TTC549 (cell line): ENCODE measurements around the gene GNB3.

ENCODE experiments used
- FAIRE-seq: peaks from 2 replicates; lab custom pipeline; 2012; peaks lifted over from hg19 to GRCh38; lab: Jason Lieb, UNC

Gene GNB3

DNA sequence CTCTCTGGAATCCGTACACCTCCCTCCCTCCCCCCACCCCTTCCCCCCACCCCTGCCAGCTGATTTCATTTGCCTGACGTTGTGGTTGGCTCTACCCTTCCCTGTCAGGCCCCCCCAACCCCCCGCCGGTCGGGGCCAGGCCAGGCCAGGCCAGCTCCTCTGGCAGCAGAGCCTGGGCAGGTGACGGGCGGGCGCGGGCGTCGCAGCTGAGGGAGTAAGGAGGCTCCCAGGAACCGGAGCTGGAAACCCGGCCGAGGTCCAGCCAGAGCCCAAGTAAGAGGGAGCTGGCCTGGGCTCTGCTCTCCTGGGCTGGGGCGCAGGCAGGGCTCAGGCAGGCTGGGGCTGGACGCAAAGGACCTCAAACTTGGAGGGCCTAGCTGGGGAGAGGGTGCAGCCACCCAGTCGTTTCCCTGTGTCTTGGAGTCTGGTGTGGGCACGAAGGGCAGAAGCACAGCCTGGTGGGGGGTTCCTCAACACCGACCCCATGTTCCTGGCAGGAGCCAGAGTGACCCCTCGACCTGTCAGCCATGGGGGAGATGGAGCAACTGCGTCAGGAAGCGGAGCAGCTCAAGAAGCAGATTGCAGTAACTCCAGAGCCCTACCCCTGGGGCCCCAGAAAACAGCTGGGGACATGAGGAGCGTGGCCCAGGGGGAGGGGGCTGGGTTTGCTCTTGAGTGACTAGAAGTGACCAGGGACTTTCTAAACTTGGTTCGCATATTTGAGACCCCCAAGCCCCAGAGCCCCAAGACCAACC lies at the start of gene GNB3:
GNB3 (plus strand) TSS at position 165 of the 755 bp plus-strand sequence; CDS start at position 528, 363 bp downstream.
- FAIRE-seq: no peak

DNA sequence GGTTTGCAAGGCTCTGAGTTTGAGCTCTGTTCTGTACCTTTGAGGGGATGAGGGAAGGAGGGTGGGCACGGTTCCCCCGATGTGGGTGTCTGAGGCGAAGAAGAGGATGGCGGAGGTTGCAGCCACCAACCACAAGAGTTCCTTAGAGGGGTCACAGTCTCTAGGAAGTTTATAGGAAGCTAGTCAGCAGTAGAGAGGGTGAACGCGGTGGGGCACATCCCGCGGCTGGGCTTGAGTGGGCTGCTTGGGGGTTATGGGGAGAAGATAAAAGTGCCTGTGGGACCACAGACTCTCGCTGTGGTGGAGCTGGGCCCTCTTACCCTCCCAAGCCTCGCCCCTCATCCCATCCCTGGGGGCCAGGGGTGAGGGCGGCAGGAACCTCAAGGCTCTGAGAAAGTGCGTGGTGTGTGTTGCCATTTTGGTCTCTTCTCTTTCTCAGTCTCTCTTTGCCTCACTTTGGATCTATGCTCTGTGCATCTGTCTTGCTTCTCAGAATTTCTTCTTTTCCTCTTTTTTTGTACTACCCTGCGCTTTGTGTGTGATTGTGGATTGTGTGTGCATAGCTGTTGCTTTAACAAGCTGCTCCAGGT lies 48.7 kb upstream of the GNB3 start:
- FAIRE-seq: no peak

DNA sequence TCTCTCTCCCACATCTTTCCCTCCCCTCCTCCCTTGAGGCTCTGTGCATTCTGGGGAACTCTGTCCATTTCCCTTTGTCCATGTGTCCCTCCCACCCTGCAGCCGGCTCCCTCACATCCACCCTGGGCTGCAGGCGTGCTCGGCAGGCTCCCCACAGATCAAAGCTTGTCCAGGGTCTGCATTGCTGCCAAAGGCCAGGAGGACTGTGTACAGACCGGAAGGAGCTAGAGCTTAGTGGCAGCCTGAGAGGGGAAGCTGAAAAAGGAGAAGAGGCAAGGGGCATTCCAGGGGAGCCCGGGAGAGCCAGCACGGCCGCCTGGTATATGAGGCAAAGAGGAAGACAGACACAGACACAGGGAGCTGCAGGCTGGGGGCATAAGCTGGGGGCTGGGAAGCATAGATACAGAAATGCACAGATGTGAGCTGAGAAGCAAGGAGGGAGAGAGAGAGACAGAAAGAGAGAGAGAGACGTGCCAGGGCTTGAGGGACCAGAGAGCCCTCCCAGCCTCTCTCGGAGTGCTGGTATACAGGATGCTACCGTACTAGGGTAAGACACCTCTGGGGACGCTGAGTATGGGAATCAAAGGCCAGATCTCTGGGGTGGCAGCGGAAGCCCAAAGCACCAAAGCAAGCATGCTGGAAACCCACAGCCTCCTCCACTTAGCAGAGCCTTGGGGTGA lies 48.1 kb upstream of the GNB3 start:
- no peak for FAIRE-seq

DNA sequence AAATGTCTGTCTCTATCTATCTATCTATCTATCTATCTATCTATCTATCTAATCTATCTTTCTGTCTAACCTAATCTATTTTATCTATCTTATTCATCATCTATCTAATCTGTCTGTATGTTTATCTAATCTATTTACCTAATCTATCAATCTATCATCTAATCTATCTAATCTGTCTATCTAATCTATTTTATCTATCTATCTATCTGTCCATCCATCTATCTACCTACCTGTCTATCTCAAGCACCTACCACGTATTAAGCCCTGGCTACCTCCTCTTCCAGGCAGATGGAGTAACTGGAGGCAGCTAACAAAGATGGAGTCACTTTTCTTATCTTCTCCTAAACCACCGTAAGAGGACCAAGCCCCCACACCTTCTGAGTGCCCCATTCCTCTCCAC lies 45.6 kb upstream of the GNB3 start:
- FAIRE-seq: no peak

DNA sequence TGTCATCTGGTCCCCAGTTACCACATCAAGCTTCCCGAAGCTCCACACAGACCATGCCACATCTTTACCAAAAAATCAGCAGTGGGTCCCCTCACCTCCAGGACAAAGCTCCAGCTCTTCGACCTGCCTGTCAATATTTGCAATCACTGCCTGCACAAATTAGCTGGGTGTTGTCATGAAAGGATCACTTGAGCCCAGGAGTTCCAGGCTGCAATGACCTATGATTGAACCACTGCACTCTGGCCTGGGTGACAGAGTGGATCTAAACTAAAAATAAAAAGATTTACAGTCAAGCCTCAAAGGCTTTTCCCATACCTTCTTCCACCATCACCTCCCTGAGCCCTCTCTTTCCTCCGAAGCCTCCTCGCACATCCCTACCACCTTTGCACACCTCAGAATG lies 44.1 kb upstream of the GNB3 start:
- no peak for FAIRE-seq

DNA sequence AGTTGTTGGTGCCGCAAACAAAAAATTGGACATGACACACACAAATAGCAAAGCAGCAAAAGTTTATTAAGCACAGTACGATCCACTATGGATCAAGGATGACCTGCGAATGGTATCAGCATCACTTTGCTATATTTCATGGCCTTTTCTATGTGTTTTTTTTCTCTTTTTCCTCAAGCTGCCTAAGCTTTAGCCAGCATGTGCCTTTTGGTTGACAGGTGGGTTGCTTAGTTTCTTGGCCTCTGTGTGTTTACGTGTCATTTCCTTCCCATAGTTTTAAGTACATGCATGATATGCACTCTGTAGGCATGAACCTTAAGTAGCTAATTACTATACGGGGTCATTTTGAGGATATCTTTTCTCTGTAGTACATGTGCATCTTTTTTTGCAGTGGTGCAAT lies 41.6 kb upstream of the GNB3 start:
- no peak for FAIRE-seq

DNA sequence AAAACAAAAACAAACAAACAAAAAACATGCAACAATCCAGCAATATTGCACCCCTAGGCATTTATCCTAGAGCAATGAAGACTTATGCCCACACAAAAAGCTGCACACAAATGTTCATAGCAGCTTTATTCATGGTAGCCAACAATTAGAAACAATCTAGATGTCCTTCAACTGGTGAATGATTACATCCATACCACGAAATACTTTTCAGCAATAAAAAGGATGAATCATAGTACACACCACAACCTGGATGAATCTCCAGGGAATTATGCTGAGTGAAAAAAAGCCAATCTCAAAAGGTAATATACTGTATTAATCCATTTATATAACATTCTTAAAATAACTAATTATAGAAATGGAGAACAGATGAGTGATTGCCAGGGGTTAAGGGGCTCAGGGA lies 33.6 kb upstream of the GNB3 start:
- FAIRE-seq: no peak

DNA sequence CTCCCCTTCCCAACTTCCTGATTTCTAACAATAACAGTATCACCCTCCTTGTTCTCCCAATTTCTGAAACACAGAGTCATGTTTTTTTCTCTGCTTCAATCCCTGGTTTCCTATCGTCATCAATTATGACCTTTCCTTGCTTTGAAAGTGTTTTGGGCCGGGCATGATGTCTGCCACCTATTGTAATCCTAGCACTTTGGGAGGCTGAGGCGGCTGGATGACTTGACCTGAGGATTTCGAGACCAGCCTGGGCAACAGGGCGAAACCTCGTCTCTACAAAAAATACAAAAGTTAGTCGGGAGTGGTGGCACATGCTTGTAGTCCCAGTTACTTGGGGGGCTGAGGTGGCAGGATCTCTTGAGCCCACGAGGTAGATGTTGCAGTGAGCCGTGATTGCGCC lies 31.7 kb upstream of the GNB3 start:
- no peak for FAIRE-seq

DNA sequence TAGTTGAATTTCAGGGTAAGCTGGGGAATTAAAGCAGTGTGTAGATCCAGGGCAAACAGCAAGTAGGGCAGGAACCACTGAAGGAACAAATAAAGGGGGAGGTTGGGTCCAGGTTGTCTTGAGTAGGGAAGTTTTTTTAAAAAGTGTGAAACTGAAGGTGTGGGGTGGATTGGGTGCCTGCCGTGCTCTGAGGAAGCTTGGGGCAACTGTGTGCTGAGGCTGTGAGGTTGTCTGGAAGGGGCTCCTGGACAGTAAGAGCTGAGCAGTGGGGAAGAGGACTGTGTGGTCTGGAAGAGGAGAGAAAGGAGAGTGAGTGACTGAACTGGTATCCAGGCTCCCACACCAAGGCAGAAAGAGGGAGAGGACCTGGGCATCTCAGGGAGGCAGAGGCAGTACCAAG lies 30.0 kb upstream of the GNB3 start:
- no peak for FAIRE-seq

DNA sequence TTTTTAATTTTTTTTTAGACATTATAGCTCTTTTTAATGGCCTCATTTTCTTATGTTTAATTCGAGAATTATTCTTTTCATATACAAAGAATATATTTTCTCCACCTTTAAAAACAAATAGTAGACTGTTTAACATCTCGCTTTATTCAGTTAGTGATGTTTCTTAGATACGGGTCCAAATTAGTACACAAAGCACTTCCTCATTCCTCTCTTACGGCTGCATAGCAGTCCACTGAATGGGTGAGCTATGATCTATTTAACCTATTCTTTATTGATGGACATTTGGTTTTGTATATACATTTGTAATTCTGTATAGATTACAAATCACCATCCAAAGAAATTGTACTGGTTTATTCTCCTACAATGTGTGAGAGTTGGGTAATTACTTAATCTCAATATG lies 27.4 kb upstream of the GNB3 start:
- FAIRE-seq: no peak

DNA sequence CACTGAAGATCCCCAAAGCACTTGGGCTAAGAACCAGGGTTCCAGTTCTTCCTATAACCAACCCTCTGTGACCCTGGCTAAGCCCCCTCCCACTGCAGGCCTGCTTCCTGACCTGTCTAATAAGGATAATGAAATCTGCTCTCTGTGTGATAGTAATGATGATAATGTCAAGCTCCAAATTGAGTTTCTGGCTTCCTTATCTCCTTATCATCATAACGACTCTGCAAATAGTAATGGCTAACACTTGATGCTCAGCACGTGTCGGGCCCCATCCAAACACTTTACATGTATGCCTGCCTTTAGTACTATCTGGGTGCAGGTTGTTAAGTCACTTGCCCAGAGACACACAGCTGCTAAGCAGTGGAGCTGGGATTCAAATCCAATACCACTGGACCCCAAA lies 24.1 kb upstream of the GNB3 start:
- FAIRE-seq: no peak

DNA sequence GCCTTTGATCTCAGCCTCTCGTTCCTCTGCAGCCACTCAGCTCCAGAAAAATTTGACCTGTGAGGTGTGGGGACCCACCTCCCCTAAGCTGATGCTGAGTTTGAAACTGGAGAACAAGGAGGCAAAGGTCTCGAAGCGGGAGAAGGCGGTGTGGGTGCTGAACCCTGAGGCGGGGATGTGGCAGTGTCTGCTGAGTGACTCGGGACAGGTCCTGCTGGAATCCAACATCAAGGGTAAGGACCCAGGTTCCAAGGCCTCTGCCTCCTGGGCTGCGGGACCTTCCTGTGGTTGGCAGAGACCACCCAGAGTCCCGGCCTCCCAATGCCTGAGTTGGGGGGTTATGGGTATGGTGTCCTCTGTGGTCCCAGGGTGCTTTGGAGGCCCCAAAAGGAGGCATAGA lies 23.6 kb upstream of the GNB3 start:
- no peak for FAIRE-seq

DNA sequence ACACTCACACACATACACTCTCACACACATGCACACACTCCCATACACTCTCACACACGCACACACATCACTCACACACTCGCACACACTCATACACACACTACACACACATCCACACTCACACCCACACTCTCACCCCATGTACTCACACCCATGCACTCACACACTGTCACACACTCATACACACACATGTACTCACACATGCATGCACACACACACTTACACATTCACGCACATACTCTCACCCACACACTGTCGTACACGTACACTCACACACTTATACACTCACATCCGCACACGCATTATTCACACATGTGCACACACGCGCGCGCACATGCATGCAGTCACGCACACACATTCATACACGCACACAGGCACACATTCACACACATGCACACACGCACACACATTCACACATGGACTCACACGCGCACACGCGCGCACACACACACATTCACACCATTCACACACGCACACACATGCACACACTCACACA lies 23.0 kb upstream of the GNB3 start:
- no peak for FAIRE-seq

DNA sequence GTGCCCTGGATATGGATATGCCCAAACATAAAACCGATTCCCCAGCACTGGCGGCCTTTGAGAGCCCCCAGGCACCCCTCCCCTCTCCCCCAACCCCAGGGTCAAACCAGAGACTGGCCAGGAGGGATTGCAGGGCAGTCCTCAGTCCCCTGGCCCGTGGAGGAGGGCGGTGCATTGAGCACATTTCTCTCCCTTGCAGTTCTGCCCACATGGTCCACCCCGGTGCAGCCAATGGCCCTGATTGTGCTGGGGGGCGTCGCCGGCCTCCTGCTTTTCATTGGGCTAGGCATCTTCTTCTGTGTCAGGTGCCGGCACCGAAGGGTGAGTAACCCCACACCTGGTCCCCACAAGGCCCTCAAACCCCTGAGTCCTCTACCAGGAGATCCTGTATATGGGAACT lies 22.5 kb upstream of the GNB3 start:
- no peak for FAIRE-seq

DNA sequence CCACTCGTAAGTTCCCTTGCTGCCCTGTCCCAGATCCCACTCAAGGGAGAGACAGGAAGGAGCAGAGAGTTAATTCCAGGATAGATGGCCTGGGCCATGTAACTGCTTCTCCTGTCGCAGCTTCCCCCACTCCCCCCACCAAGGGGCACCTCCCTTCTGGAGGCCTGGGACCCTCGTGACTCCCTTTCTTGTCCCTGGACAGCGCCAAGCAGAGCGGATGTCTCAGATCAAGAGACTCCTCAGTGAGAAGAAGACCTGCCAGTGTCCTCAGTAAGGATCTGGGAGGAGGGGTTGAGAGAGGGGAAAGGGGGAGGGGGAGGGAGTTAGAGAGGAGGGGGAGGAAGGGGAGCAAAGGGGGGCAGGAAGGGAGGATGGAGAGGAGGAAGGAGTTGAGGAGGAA lies 22.1 kb upstream of the GNB3 start:
- no peak for FAIRE-seq

DNA sequence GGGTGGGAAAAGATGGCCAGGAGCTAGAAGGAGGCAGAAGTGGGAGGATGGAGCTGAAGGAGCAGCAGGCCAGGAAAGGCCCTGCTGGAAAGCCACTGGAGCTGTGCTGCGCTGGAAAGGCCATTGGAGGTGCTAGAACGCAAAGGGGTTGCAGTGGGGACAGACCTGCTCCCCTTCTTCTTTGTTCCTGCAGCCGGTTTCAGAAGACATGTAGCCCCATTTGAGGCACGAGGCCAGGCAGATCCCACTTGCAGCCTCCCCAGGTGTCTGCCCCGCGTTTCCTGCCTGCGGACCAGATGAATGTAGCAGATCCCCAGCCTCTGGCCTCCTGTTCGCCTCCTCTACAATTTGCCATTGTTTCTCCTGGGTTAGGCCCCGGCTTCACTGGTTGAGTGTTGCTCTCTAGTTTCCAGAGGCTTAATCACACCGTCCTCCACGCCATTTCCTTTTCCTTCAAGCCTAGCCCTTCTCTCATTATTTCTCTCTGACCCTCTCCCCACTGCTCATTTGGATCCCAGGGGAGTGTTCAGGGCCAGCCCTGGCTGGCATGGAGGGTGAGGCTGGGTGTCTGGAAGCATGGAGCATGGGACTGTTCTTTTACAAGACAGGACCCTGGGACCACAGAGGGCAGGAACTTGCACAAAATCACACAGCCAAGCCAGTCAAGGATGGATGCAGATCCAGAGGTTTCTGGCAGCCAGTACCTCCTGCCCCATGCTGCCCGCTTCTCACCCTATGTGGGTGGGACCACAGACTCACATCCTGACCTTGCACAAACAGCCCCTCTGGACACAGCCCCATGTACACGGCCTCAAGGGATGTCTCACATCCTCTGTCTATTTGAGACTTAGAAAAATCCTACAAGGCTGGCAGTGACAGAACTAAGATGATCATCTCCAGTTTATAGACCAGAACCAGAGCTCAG lies 21.4 kb upstream of the GNB3 start:
- no peak for FAIRE-seq

DNA sequence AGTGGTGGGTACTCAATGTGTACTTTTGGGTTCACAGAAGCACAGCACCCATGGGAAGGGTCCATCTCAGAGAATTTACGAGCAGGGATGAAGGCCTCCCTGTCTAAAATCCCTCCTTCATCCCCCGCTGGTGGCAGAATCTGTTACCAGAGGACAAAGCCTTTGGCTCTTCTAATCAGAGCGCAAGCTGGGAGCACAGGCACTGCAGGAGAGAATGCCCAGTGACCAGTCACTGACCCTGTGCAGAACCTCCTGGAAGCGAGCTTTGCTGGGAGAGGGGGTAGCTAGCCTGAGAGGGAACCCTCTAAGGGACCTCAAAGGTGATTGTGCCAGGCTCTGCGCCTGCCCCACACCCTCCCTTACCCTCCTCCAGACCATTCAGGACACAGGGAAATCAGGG lies 20.6 kb upstream of the GNB3 start:
- no peak for FAIRE-seq

DNA sequence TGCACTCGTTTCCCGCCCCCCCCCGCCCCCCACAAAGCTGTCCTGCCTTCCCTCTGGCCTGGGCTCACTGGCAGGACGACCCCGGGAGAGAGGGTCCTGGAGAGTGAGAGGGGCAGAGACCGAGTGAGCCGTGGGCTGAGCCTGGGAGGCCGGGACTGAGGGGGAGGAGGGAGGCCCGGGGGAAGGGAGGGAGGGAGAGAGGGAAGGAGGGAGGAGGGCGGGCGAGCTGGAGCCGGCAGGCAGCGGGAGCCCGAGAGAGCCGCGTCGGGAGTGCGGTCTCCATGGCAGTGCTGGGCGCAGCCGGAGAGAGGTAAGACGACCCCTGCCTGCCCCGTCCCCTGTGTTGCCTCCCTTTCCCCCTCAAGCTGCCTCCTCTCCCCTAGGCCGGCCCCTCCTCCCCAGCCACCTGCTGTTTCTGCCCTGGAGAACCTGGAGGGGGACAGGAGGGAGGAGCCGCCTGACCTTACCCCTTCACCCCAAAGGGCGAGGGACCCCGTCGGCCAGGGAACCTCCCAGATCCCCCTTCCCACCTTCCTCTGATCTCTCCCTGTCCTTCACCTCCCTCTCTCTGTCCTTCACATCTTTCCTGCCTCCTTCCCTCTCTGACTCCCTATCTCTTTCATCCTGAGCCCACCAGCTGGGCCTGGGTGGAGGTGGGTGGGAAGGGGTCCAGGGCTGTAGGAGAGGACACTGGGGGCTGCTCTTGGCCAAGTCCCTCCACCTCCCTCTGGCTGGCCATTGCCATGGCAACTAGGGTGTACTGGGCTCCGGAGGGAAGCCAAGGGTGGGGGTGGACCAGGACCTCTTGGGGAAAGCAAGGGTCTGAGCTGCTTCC lies 18.9 kb upstream of the GNB3 start, which contains the start of gene GPR162:
GPR162 (plus strand) TSS at position 231 of the 835 bp plus-strand sequence. CDS start 2,078 bp downstream, outside the sequence.
- no peak for FAIRE-seq

DNA sequence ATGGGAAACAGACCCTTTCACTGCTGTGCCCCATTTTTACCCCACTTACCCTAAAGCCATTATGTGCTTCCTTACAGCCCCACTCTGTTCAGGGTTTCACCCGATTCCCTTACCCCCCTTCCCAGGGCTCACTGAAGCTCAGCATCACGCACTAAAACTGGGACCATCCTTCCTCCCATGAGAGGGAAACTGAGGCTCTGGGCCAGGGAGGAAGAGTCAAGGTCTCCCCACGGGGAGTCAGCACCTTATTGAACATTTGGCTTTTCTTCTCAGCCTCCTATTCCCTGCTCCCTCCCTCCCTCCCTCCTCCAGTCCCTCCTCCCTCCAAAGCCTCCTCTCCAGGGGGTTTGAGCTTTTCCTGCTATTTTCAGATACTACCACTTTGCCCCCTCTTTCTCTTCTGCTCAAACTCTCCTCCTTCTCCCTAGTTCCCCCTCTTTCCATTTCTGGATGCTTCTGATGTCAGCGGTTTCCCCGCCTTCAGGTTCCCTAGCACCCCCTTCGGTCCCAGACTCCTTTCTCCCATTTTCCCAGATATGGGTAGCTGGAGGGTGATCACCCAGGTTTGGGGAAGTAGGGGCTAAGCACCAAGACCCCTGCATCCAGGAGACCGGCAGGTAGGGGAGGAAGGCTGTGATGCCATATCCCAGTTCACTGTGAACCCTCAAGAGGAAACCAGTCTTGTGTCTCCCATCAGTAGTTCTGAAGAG lies 18.1 kb upstream of the GNB3 start:
- FAIRE-seq: no peak

DNA sequence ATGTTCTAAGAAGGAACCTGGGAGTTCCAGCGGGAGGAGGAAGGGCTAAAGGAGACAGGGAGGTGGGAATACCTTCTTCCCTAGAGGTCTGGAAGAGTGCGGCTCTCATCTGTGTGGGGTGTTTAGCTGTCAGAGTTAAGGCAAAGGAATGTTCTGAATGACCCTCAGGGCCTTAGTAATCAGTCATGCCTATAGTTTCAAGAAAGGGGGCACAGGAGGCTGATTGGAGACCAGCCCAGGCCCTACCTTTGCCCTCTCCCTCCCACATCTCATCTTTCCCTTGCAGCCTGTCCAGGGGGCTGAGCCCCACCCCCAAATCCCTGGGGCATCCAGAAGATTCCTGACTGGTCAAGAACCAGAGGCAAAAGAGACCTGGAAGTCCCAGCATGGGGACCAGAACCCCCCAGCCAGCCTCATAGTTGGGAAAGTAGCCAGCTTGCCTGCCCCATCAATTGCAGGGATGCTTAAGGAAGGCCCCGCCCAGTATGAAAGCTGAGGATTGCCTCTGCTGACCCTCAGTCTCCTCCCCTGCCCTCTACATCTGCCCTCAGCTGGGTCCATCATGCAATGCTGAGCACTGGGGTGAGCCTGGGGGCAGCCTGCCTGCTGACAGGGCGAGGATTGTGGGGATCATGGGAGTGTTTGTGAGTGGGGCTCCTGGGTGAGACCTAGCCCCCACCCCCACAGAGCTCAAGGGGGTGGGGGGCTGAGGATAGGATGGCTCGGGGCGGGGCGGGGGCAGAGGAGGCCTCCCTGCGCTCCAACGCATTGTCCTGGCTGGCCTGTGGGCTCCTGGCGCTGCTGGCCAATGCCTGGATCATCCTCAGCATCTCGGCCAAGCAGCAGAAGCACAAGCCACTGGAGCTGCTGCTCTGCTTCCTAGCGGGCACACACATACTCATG lies 17.3 kb upstream of the GNB3 start:
- no peak for FAIRE-seq
